SK-N-SH treated with all-trans-retinoic acid at 6 μM for 48 hours (cell line): ENCODE data around the gene PEMT.

ENCODE experiments used
- ATAC-seq: fragments of 200-7000 bp; cut with Tn5 transposase; 3 replicates; pipeline ENCODE4 v1.9.1; 2020; ENCODE audit warnings: mild to moderate bottlenecking, moderate library complexity
- ARNTL ChIP-seq: fragments of 450-650 bp; formaldehyde crosslinking; IDR thresholded peaks from 2 replicates; pipeline ENCODE4 v1.5.0; 2020; ENCODE audit warnings: low read depth, mild to moderate bottlenecking, moderate library complexity, borderline replicate concordance
- BACH2 ChIP-seq: fragments of 250-450 bp; sonication (Bioruptor Pico); IDR thresholded peaks from 2 replicates; pipeline ENCODE4 v1.9.0; 2021; ENCODE audit warnings: mild to moderate bottlenecking, borderline replicate concordance
- CSDC2 ChIP-seq: fragments of 250-450 bp; sonication (Bioruptor Pico); IDR thresholded peaks from 2 replicates; pipeline ENCODE4 v1.5.0; 2020; ENCODE audit warnings: mild to moderate bottlenecking, moderate library complexity
- ESRRG ChIP-seq: fragments of 250-450 bp; sonication (Bioruptor Pico); IDR thresholded peaks from 2 replicates; pipeline ENCODE4 v1.6.1; 2021; ENCODE audit warnings: mild to moderate bottlenecking
- GLIS3 ChIP-seq: fragments of 250-450 bp; sonication (Bioruptor Pico); IDR thresholded peaks from 2 replicates; pipeline ENCODE4 v1.5.0; 2020; ENCODE audit warnings: mild to moderate bottlenecking, moderate library complexity
- OSR1 ChIP-seq: fragments of 250-450 bp; sonication (Bioruptor Pico); IDR thresholded peaks from 2 replicates; pipeline ENCODE4 v1.8.0; 2022; ENCODE audit warnings: moderate library complexity, mild to moderate bottlenecking, inconsistent platforms
- RARB ChIP-seq: fragments of 250-450 bp; sonication (Bioruptor Pico); IDR thresholded peaks from 2 replicates; pipeline ENCODE4 v1.8.0; 2021; ENCODE audit warnings: mild to moderate bottlenecking, moderate library complexity
- TCF4 ChIP-seq: fragments of 250-450 bp; sonication (Bioruptor Pico); IDR thresholded peaks from 2 replicates; pipeline ENCODE4 v1.8.0; 2021; ENCODE audit warnings: mild to moderate bottlenecking, moderate library complexity, borderline replicate concordance
- TOX ChIP-seq: fragments of 250-450 bp; sonication (Bioruptor Pico); IDR thresholded peaks from 2 replicates; pipeline ENCODE4 v1.8.0; 2021; ENCODE audit warnings: mild to moderate bottlenecking, moderate library complexity, borderline replicate concordance
- ZC3H10 ChIP-seq: fragments of 250-450 bp; sonication (Bioruptor Pico); IDR thresholded peaks from 2 replicates; pipeline ENCODE4 v1.5.1; 2021; ENCODE audit warnings: mild to moderate bottlenecking, moderate library complexity
- ZFP3 ChIP-seq: fragments of 250-450 bp; sonication (Bioruptor Pico); IDR thresholded peaks from 2 replicates; pipeline ENCODE4 v1.5.0; 2020; ENCODE audit warnings: mild to moderate bottlenecking, moderate library complexity
- ZFP30 ChIP-seq: fragments of 450-650 bp; formaldehyde crosslinking; IDR thresholded peaks from 2 replicates; pipeline ENCODE4 v1.5.0; 2022; ENCODE audit warnings: mild to moderate bottlenecking, moderate library complexity
- ZNF565 ChIP-seq: fragments of 450-650 bp; formaldehyde crosslinking; conservative IDR thresholded peaks from 2 replicates; pipeline ENCODE4 v1.5.0; 2020; ENCODE audit warnings: low read depth, mild to moderate bottlenecking, moderate library complexity
- ZNF70 ChIP-seq: fragments of 450-650 bp; formaldehyde crosslinking; IDR thresholded peaks from 2 replicates; pipeline ENCODE4 v1.5.0; 2020; ENCODE audit warnings: mild to moderate bottlenecking, moderate library complexity
- ZNF8 ChIP-seq: fragments of 450-650 bp; formaldehyde crosslinking; IDR thresholded peaks from 2 replicates; pipeline ENCODE4 v1.5.0; 2020; ENCODE audit warnings: mild to moderate bottlenecking, moderate library complexity
- TF ChIP-seq, protein P1 (sequence below): fragments of 250-450 bp; sonication (Bioruptor Pico); IDR thresholded peaks from 2 replicates; pipeline ENCODE4 v1.5.1; 2020; ENCODE audit warnings: low read depth, mild to moderate bottlenecking, moderate library complexity
- TF ChIP-seq, protein P2 (sequence below): fragments of 250-450 bp; sonication (Bioruptor Pico); IDR thresholded peaks from 2 replicates; pipeline ENCODE4 v1.5.1; 2021; ENCODE audit warnings: mild to moderate bottlenecking, moderate library complexity
- TF ChIP-seq, protein P3 (sequence below): fragments of 250-450 bp; sonication (Bioruptor Pico); IDR thresholded peaks from 2 replicates; pipeline ENCODE4 v1.5.0; 2020; ENCODE audit warnings: mild to moderate bottlenecking, moderate library complexity
- TF ChIP-seq, protein P4 (sequence below): fragments of 250-450 bp; sonication (Bioruptor Pico); IDR thresholded peaks from 2 replicates; pipeline ENCODE4 v1.8.0; 2020; ENCODE audit warnings: mild to moderate bottlenecking, moderate library complexity, borderline replicate concordance
- TF ChIP-seq, protein P5 (sequence below): fragments of 250-450 bp; sonication (Bioruptor Pico); IDR thresholded peaks from 2 replicates; pipeline ENCODE4 v1.8.0; 2021; ENCODE audit warnings: low read depth, mild to moderate bottlenecking, moderate library complexity, borderline replicate concordance

The PEMT gene

DNA sequence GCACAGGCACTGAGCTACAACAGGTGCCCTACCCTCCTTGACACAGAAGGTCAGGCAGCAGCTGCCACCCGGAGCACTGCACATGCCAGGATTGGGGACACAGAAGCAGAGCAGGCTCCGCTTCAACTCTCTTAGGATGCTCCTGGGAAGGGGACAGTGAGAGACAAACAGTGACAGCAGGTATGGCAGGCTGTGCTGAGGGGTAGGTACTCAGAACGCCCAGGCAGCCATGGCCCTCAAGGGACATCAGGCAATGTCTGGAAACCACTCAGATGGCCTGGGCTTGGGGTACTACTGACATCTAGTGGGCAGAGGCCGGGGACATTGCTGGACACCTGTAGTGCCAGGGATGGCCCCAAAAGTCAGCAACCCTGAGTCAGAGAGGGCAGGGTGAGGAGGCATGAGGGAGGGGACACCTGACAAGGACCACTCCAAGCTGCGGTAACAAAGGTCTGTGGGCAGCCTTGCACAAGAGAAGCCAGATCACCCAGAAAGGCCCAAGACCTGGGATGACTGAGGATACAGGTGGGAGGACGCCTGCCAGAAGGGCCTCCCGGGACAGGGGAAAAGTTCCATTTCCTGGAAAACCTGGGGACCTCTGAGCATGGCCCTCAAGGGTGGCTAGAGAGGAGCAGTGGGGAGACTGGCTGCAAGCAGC is 21.2 kb downstream of the PEMT start:
- TF ChIP-seq CSDC2 (CRISPR knock-in tag) (no peak), ZNF8 (CRISPR knock-in tag) (no peak), TOX (CRISPR knock-in tag) (no peak), ZNF565 (no peak), ARNTL (no peak), TCF4 (no peak), ZNF70 (no peak), GLIS3 (CRISPR knock-in tag) (no peak)
- TF ChIP-seq, protein P1, sequence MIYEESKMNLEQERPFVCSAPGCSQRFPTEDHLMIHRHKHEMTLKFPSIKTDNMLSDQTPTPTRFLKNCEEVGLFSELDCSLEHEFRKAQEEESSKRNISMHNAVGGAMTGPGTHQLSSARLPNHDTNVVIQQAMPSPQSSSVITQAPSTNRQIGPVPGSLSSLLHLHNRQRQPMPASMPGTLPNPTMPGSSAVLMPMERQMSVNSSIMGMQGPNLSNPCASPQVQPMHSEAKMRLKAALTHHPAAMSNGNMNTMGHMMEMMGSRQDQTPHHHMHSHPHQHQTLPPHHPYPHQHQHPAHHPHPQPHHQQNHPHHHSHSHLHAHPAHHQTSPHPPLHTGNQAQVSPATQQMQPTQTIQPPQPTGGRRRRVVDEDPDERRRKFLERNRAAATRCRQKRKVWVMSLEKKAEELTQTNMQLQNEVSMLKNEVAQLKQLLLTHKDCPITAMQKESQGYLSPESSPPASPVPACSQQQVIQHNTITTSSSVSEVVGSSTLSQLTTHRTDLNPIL: no peak
- TF ChIP-seq, protein P2, sequence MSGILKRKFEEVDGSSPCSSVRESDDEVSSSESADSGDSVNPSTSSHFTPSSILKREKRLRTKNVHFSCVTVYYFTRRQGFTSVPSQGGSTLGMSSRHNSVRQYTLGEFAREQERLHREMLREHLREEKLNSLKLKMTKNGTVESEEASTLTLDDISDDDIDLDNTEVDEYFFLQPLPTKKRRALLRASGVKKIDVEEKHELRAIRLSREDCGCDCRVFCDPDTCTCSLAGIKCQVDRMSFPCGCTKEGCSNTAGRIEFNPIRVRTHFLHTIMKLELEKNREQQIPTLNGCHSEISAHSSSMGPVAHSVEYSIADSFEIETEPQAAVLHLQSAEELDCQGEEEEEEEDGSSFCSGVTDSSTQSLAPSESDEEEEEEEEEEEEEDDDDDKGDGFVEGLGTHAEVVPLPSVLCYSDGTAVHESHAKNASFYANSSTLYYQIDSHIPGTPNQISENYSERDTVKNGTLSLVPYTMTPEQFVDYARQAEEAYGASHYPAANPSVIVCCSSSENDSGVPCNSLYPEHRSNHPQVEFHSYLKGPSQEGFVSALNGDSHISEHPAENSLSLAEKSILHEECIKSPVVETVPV (CRISPR knock-in tag): no peak
- ATAC-seq: peak; percentile 76

DNA sequence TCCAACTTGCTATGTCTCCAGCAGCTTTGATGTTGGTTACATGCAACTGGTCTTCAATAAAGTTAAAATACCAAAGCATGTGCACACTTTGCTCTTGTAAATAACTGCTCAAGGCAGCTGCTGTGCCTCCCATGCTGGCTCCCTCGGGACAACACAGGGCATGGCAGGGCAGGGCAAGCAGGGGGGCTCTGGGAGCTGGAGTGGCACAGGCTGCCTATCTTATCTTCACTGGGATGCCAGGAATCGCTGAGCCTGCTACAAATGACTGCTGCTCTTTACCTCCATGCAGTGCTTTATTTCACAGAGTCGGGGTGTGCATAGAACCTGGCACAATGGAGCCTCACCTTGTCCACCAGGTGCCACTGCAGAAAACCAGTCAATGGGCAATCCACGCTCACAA is 21.8 kb downstream of the PEMT start:
- TF ChIP-seq, protein P2 (CRISPR knock-in tag): no peak
- TF ChIP-seq ARNTL: no peak
- no peak for TF ChIP-seq ZC3H10 (CRISPR knock-in tag)
- TF ChIP-seq TCF4: no peak
- no peak for TF ChIP-seq ZNF70
- no peak for TF ChIP-seq TOX (CRISPR knock-in tag)
- no peak for TF ChIP-seq BACH2 (CRISPR knock-in tag)
- TF ChIP-seq, protein P3, sequence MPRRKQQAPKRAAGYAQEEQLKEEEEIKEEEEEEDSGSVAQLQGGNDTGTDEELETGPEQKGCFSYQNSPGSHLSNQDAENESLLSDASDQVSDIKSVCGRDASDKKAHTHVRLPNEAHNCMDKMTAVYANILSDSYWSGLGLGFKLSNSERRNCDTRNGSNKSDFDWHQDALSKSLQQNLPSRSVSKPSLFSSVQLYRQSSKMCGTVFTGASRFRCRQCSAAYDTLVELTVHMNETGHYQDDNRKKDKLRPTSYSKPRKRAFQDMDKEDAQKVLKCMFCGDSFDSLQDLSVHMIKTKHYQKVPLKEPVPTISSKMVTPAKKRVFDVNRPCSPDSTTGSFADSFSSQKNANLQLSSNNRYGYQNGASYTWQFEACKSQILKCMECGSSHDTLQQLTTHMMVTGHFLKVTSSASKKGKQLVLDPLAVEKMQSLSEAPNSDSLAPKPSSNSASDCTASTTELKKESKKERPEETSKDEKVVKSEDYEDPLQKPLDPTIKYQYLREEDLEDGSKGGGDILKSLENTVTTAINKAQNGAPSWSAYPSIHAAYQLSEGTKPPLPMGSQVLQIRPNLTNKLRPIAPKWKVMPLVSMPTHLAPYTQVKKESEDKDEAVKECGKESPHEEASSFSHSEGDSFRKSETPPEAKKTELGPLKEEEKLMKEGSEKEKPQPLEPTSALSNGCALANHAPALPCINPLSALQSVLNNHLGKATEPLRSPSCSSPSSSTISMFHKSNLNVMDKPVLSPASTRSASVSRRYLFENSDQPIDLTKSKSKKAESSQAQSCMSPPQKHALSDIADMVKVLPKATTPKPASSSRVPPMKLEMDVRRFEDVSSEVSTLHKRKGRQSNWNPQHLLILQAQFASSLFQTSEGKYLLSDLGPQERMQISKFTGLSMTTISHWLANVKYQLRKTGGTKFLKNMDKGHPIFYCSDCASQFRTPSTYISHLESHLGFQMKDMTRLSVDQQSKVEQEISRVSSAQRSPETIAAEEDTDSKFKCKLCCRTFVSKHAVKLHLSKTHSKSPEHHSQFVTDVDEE (CRISPR knock-in tag): no peak
- TF ChIP-seq, protein P4, sequence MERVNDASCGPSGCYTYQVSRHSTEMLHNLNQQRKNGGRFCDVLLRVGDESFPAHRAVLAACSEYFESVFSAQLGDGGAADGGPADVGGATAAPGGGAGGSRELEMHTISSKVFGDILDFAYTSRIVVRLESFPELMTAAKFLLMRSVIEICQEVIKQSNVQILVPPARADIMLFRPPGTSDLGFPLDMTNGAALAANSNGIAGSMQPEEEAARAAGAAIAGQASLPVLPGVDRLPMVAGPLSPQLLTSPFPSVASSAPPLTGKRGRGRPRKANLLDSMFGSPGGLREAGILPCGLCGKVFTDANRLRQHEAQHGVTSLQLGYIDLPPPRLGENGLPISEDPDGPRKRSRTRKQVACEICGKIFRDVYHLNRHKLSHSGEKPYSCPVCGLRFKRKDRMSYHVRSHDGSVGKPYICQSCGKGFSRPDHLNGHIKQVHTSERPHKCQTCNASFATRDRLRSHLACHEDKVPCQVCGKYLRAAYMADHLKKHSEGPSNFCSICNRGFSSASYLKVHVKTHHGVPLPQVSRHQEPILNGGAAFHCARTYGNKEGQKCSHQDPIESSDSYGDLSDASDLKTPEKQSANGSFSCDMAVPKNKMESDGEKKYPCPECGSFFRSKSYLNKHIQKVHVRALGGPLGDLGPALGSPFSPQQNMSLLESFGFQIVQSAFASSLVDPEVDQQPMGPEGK (CRISPR knock-in tag): no peak
- no peak for TF ChIP-seq ESRRG (CRISPR knock-in tag)
- no peak for TF ChIP-seq ZNF565
- no peak for TF ChIP-seq ZFP30
- no peak for TF ChIP-seq ZFP3 (CRISPR knock-in tag)
- no peak for TF ChIP-seq RARB (CRISPR knock-in tag)
- no peak for TF ChIP-seq GLIS3 (CRISPR knock-in tag)
- no peak for TF ChIP-seq OSR1 (CRISPR knock-in tag)
- TF ChIP-seq, protein P5, sequence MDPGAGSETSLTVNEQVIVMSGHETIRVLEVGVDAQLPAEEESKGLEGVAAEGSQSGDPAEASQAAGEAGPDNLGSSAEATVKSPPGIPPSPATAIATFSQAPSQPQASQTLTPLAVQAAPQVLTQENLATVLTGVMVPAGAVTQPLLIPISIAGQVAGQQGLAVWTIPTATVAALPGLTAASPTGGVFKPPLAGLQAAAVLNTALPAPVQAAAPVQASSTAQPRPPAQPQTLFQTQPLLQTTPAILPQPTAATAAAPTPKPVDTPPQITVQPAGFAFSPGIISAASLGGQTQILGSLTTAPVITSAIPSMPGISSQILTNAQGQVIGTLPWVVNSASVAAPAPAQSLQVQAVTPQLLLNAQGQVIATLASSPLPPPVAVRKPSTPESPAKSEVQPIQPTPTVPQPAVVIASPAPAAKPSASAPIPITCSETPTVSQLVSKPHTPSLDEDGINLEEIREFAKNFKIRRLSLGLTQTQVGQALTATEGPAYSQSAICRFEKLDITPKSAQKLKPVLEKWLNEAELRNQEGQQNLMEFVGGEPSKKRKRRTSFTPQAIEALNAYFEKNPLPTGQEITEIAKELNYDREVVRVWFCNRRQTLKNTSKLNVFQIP (CRISPR knock-in tag): no peak
- TF ChIP-seq, protein P1: no peak
- no peak for ATAC-seq
